CD4-positive, alpha-beta T cell treated with Interleukin-12 subunit alpha and Interleukin-12 subunit beta, for 1 hour (primary cell): Measurements from ENCODE around the gene KLHL42.
"Not testable (repeated sequence)": the region's sequence is repeated elsewhere in the genome, so short reads cannot be mapped to it uniquely, and the experiment has no call there.

Experiments used
- DNase-seq: peaks from one replicate; pipeline ENCODE4 v3.0.0-alpha.2; 2020

Gene KLHL42, protein sequence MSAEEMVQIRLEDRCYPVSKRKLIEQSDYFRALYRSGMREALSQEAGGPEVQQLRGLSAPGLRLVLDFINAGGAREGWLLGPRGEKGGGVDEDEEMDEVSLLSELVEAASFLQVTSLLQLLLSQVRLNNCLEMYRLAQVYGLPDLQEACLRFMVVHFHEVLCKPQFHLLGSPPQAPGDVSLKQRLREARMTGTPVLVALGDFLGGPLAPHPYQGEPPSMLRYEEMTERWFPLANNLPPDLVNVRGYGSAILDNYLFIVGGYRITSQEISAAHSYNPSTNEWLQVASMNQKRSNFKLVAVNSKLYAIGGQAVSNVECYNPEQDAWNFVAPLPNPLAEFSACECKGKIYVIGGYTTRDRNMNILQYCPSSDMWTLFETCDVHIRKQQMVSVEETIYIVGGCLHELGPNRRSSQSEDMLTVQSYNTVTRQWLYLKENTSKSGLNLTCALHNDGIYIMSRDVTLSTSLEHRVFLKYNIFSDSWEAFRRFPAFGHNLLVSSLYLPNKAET

DNA sequence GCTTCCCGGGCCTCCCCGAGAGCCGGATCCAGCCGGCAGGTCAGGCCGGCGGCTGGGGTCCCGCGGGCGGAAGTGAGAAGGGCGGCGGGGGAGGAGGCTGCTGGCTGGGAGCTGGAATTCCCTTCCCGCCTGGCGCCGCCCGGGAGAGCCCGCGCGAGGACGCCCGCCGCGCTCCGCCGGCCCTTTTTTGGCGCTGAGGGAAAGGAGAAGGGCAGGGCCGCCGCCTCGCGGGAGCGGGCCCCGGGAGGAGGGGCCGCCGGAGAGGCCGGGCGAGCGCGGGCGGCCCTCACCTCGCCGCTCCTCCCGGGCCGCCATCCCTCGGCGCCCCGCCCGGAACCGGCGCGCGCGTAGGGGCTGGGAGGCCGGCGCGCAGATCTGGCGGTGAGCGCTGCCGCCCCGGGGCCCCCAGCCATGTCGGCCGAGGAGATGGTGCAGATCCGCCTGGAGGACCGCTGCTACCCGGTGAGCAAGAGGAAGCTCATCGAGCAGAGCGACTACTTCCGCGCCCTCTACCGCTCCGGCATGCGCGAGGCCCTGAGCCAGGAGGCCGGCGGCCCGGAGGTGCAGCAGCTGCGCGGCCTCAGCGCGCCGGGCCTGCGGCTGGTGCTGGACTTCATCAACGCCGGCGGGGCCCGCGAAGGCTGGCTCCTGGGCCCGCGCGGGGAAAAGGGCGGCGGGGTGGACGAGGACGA is at the start of gene KLHL42, which contains the start of gene MANSC4:
KLHL42 (plus strand) TSS at position 314 of the 692 bp plus-strand sequence; CDS start at position 412, 98 bp downstream.
MANSC4 (minus strand) TSS at position 317 of the 692 bp plus-strand sequence. CDS start 8,960 bp downstream, outside the sequence.
- DNase-seq: peak; percentile 68

DNA sequence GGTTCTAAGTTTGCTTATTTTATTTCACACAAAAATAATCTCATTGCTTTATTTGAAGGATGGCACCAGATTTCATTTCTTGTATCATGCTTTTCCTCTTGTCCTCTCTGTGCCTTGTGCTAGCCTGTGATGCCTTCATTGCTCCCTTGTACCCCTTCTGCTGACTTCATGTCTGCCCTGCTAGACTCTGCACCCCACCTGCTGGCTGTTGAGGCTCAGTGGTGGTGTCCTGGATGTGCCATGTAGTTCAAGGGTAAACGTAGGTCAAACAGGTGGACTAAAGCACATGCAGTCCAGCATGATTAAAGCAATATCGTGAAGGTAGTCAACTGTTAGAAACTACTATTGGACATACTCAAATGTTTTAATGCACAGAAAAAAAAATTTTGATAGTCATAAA is 47.8 kb upstream of the KLHL42 start:
- DNase-seq: peak; percentile 1

DNA sequence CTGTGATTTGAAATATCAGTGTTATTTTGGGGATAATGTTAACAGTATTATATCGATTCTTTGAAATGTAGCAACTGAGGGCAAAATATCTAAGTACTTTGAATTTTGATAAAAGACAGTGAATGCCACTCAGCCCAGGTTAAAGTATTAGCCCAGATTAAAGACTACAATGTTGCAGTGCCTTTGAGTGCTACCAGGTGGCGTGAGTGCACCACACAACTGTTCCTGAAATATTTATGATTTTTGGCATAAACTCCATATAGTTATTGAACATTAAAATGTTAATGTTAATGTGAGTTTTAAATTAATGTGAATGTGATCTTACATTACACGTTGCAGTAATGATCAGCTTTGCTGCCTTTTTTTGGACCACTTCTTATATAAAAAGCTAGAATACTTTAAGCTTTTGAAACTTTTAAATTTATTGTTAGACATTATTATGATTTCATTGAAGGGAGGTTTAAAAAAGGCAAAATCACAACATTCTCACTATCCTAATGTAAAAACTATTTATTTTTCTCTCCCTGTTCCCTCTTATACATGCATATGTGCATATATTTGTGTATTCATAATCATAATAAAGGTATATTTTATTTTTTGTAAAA is 46.9 kb upstream of the KLHL42 start:
- DNase-seq: peak; percentile 47

DNA sequence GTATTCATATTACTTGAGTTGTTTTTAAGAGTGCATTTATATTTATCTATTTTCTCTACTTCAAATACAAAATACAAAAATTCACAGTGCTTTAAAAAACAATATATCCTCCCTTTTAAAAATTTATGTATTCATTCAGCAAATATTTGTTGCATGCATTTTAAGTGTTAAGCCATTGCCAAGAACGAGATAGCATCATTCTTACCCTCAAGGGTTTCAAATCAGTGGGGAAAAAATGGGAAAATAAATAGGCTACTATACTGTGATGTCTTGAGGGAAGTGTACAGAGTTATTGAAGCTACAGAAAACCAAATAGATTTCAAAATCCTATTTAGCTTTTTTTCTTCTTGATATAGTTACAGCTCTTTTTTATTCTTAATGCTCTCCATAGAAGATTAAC is 46.2 kb upstream of the KLHL42 start:
- DNase-seq: no peak

DNA sequence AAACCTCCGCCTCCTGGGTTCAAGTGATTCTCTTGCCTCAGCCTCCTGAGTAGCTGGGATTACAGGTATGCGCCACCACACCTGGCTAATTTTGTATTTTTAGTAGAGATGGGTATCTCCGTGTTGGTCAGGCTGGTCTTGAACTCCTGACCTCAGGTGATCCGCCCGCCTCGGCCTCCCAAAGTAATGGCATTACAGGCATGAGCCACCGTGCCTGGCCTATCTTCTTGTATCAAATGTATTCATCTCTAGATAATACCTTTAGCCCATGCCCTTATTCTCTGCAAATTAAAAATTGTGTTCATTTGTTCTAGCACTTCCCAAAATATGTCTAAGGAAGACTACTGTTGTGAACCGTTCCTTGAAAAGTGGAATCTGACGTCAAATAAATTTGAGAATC is 45.7 kb upstream of the KLHL42 start:
- DNase-seq: not testable (repeated sequence)

DNA sequence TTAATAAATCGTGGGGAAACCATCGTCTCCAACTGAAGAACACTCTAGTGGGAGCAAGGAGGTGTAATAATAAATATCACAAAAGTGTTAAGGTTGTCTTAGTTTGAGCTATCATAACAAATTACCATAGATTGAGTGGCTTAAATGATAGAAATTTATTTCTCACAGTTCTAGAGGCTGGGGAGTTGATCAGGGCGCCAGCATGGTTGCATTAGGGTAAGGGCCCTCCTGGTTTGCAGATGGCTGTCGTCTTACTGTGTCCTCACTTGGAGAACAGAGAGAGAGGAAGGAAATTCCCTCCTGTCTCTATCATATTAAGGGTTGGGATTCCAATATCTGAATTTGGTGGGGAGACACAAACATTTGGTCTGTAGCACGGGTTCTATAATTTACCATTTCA is 36.4 kb upstream of the KLHL42 start:
- DNase-seq: no peak

DNA sequence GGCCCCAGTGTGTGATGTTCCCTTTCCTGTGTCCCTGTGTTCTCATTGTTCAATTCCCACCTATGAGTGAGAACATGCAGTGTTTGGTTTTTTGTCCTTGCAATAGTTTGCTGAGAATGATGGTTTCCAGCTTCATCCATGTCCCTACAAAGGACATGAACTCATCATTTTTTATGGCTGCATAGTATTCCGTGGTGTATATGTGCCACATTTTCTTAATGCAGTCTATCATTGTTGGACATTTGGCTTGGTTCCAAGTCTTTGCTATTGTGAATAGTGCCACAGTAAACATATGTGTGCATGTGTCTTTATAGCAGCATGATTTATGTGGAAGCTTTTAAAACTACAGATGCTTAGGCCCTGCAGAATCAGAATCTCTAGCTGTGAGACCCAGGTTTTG is 34.3 kb upstream of the KLHL42 start:
- DNase-seq: not testable (repeated sequence)

DNA sequence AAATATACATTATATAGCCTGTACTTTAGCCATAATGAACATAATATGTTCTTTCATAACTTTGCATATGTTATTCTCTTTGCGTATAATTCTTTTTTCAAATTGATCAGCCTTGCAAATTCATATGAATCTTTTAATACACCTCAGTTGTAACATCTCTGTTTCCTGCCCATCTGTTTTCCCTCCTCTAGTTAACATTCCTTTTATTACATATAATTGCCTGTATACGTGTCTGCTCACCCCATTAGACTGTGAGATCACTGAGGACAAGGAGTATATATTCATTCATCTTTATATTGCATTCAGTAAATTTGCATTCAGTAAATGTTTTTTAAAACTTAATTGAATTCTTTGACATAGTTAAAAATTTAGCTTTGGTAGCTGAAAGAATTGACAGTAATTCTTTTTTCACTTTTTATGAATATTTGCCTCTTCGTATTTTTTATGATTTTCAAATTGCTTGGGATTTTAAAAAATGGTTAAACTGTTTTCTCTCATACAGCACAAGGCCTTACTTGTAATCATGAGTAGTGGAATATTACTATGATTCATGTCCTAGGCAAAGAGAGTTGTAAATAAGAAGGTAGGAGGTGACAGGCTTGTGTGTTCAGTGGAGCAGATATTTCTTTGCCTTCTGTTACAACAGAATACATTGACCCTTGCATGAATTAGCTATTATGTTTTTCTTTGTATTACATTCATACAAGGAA is 32.8 kb upstream of the KLHL42 start:
- DNase-seq: no peak

DNA sequence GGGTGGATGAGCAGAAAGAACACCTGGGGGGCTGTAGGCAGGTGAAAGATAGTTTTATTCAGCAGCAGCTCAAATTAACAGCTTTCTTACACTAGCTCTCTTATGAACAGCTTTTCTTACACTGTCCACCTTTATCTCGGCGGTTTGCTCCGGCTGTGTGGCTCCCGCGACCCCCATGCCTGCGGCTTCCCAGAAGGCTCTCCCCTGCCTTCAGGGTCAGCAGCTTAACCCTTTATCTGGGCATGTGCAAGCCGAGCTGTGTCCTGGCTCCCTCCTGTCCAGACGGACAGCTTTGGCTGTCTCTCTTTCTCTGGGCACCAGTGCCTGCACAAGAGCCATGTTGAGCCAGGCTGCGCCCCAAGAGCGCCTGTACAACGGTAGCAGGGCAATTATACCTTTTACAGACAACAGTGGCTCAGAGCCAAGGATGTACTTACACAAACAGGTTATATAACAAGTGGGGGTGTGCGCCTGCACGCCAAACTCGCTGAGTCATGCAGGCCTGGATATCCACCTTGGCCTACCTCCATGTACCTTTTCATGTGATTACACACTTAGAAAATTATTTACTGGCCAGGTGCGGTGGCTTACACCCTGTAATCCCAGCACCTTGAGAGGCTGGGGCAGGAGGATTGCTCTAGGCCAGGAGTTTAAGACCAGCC is 28.5 kb upstream of the KLHL42 start:
- no peak for DNase-seq

DNA sequence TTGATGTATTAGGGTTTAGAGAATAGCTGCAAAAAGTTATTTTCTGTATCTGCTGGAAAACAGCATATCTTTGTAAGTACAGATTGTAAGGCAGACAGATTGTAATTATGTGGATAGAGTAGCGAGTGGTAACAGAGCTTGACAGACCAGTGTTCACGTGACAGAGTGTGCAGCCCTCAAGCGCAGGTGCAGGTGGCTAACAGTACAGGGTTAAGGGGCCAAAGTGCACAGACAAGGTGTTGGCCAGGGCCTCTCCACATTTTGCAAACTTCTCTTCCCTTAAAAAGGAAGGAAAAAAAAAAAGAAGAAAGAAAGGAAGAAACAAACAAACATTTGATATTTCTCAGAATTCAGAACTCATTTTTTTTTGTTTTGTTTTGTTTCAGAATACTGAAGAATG is 25.2 kb upstream of the KLHL42 start:
- DNase-seq: no peak

DNA sequence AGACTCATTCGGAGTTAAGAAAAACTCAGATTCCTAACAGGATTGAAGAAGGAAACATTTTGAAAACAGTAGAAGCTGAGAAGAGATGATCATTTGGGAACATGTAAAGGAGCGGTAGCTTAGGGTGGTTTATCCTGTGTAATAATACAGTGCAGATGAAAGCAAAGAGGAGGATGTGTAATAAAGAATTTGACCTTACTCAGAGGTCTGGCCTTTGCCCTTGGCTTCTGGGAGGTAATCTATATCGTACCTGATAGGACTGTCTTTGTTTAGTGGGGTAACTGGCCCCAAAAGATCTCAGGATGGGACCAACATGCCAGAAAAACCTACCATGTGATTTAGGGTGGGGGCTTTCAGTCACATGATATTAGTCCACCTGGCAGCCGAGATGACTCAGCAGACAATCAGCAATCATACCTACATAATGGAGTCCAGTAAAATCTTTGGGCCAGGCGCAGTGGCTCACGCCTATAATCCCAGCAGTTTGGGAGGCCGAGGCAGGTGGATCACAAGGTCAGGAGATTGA is 23.3 kb upstream of the KLHL42 start:
- no peak for DNase-seq

DNA sequence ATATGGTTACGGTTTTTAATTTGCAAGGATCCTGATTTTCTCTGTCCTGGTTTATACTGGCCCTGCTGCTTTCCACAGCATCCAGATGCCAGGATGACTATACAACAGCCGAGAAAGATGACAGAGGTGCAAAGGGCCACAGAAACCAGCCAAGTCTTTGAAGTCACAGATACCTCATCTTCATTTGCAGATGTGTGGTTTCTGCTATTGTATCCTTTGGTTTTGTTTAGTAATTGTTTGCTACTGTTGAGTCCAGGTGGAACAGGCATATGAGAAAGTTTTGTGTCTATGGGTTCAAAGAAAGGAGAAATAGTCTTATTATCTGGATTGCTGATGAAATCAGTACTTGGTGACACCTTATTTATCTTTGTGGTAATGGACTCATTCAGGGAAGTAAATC is 17.3 kb upstream of the KLHL42 start:
- no peak for DNase-seq

DNA sequence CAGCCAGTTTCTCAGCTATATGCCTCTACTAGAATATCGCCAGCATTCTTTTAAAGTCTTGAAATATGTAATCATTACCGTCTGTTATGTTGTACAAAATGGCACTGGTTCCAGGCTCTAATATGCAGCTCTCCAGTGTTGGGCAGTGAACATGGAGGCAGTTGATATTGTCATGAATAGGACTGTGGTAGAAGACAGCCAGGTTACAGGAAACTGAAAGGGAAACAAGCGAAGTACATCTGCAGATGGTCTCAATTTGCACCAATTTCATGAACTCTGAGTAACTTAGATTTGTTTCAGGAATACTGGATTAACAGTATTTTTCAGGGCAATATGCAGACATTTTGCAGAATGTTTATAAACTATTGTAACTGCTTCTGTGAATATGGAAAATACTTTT is 13.4 kb upstream of the KLHL42 start:
- DNase-seq: no peak

DNA sequence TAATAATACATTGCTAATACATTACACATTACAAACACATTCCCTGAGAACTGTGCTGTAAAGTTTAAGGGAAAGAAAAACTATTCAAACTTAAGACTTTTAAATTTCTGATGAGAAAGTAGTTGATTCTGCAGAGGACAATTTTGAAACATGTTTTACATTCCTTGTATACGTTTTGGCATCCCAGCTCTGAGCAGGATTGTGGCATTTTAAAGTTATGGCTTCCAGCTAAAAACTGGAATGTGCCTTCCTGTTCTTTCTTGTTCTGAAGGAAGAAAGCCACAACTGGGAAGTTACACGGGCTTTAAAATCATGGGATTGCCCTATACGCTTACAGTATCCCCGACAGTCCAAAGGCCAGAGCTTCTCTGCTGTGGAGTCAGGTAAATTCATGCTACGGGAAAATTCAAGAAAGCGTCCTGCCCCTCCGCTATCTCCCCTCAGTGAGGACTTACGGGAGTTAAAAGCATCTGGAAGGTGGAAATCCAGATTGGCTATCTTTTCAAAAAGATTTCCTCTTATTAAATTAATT is 10.8 kb upstream of the KLHL42 start:
- DNase-seq: no peak

DNA sequence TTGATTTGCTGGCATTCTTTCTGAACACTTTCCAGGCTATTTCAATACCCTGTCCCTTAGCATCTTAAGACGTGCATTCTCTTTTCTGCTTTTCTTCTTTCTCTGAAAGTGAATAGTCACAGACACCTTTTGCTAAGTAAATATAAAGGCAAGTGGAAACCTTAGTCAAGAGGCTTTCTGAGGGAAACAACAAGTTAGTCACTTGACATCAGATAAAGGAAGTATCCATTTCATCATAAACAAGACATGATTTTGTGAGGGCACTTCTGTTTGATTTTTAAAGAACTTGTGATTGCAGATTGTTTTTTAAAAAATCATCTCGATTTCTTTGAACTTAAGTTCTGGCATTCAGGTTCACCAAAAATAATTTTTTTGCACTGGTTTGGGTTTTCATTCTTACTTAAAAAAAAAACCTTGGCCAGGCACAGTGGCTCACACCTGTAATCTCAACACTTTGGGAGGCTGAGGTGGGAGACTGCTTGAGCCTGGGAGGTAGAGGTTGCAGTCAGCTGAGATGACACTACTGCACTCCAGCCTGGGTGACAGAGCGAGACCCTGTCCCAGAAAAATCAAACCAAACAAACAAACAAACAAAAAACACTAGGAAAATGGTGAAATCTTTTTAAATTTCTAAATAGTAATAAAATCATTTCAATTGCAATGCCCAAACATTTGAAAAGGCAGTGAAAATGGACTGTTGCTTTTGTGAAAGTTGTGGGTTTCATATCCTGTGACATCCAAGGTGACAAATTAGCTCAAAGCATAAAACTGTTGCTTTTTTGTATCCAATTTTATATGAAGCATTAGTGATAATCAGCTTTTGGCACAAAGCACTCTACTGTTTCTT is 8.3 kb upstream of the KLHL42 start:
- no peak for DNase-seq

DNA sequence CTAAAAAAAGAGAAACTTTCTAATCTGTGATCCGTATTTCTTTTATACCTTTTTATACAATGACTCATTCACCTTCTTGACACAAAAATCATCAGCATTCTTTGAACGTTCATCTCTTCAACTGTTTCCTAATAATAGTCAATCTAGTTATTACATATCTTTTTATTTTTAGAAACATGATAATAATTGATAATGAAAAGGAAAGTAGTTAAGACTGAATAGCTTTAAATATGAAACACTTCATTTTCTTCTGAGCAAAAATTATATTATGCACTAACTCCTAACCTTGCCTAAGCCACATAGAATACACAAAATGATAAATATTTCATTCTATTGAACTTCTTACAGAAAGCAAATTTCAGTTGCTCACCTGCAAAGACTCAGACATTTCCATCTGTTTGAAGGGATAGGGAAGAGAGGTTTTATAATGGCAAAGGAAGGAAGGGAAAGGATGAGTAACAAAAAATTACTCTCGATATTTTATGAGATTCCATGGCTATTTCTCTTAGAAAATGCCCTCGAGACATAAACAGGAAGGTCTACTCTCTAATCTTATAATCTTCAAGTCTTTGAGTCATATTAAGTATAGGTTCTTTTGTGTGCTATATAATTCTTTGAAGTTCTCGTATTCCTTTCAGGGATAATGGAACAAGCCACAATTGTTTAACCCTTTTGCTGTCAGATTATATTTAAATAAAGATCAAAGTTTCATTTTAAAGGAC is 7.5 kb upstream of the KLHL42 start:
- DNase-seq: no peak

DNA sequence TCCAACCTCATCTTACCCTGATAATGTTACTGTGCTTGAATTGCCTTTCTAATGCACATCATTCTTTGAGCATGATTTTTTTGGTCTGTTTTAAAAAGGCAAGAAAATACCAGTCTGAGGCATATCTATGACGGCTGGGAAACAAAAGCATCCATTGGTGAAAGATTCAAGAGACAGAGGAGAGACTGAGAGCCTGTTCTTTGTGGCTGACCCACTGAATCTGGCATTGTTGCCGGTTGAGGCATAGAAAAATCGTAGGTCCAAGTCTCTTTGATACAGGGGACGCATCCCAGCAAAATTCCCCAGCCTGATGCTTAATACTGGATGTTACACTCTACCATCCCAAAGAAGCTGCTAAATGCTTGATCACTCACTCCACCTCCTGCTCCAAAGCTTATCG is 2.9 kb upstream of the KLHL42 start:
- DNase-seq: no peak

DNA sequence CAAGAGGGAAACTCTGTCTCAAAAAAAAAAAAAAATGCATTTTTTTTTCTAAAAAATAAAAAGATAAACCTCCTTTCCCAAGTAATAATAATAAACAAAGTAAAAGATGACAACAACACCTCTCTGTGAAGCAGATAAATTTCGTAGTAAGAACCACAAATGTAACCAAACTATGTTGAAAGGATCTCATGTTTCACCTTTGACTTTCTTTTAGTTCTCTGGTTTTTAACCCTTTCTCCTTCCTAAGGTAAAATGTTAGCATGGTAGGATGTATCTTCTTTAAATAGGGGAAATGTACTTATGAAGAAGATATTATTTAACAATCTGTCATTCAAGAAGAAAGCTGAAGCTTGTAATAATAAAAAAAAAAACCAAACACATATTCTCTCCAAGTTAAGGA is 1.8 kb upstream of the KLHL42 start:
- no peak for DNase-seq

DNA sequence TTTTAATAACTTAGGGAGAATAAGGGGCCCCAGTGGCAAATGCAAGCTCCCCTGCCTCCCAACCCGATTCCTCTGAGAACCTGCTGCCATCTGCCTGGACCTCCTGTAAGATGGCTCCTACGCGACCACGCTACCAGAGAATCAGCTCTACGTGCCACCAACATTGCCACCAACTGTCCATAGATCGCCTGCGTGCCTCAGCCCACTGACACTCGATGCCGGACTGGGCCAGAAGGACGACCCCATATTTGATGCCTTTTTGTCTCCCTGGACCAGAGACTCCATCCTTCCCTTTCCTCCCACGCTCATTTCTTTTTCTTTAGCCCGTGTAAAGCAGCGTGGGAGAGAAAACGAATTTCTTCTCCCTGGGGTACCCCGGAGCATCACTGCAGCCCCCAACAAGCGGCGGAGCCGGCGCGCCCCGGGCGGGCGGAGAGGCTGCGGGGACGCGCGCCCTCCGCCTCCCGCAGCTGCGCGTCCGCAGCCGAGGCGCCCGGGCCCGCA is 565 bp upstream of the KLHL42 start:
- DNase-seq: peak; percentile 12
